DMS79 treated with DMSO at 0.1 percent for 48 hours (cell line): ENCODE results near the gene SLC4A9.
"Not testable (repeated sequence)": the region's sequence is repeated elsewhere in the genome, so short reads cannot be mapped to it uniquely, and the experiment has no call there.

Experiments used
- DNase-seq: peaks from one replicate; lab custom pipeline; 2025; lab: John Stamatoyannopoulos, UW

SLC4A9 gene

DNA sequence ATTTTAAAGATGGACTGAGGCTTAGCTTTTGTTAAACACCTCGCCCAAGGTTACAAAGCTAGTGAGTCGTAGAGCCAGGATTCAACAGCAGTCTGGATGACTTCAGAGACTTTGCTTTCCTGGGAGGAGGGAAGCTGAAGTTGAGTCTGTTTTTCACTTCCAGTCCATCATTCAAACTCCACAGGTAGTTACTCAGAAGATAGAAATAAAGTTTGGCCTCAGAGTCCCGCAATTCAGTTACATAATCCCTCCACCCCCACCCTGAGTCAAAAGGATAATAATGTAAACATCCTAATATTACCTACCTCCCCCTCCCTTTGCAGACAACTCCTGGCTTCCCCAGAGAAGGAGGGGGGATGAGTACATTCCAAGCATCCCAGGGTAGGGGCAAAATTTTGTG, 21.7 kb upstream of the SLC4A9 start:
- DNase-seq: no peak

DNA sequence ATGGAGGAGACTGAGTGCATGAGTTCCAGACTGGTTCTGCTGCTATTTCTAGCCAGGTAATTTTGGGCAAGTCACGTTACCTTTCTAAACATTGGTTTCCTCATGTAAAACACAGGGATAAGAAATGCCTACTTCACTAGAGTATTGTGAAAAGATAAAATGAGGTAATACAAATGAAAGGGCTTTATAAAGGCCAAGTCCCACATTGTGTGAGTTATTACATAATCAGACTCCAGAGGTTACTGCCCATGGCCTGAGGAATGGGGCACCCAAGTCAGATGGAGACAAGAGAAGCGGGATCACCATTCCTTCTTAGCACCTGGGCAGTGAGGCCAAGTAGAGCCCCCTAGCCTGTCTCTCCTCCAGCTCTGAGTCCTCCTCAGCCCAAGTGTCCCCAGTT, 21.1 kb upstream of the SLC4A9 start:
- DNase-seq: no peak

DNA sequence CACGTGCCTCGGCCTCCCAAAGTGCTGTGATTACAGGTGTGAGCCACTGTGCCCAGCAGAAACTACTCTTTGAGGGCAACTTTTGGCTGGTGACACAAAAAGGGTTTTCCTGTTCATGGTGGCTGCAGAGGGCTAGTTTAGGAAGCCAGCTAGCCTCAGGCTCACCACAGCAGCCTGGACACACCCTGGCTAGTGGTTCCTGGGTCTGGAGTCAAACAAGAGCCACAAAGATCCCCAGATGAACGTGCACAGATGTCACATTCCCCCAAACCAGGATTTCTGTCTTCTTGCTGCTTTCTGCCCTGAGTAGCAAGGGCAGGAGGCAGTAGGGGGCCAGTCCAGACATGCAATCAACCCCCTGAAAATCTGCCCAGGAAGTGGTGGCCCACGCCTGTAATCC, 20.4 kb upstream of the SLC4A9 start:
- no peak for DNase-seq

DNA sequence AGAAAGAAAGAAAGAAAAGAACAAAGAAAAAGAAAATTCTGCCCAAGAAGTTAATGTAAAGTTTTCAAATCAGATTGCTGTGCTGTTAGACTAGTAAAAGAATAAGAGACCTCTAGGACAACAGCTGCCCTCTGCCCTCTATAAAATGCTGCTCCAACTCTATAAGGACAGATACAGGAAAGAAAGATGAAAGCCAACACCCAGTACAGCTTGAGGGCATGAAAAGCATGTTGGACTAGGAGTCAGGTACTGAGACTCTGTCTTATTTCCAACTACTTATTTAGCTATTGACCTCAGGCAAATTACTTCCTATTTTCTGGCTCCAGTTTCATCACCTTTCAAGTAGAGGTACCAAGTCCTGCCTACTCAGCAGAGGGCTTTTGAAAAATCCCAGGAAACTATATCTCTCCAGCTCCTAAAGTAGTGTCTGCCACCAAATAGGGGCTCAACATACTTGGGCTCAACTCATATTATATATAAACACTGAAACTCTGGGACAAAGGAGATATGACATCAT, 19.3 kb upstream of the SLC4A9 start:
- no peak for DNase-seq

DNA sequence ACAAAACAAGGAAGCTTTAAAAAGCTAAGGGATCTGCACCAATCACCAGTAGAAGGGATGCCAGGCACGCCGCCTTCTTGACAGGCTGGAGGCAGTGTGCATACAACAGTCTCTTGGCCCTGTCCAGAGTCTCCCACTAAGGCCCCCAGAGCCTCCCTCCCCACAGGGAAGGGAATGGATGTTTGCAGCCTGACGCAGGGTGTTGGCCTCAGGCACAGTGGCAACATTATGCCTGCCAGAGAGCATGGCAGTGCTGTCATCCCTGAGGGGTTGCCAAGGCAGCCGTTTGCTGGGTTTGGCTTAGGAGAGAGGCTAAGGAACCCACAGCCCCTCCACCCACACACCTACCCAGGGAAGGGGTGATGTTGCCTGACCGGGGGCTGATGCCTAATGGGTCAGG, 18.4 kb upstream of the SLC4A9 start:
- no peak for DNase-seq

DNA sequence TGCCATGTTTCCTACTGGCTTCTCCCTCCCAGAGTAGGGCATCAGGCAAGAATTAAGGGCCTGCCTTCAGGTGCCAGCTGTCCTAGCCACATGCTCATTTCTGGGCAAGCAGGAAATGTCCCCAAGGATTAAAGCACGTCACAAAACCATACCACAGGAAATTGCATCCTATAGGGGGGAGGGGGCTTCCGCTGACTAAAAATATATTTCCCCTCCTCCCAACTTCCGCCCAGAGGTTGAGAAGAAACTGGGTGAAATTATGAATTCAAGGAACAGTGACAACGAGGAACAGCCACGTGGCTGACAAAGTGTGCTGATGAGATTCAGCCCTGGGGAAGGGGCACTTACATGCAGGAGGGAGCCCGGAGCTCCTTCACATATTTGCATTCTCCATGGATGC, 17.7 kb upstream of the SLC4A9 start:
- no peak for DNase-seq

DNA sequence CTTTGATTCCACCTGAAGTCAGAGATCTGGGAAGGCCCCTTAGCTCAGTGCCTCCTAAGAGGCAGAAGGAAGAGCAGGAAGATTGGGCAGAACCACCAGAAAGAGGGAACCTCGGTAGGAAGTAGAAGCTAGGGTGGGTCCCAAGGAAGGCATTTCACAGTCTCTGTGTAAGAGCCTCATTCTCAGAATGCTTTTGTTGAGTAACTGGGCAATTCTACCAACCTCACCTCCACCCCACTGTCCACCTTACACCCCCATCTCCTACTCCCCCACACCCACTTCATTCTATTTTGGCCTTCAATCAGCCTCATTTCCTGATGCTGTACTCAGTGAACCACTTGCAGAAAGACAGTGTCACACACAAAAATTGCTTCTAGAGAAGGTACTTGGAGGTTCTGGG, 17.1 kb upstream of the SLC4A9 start:
- no peak for DNase-seq

DNA sequence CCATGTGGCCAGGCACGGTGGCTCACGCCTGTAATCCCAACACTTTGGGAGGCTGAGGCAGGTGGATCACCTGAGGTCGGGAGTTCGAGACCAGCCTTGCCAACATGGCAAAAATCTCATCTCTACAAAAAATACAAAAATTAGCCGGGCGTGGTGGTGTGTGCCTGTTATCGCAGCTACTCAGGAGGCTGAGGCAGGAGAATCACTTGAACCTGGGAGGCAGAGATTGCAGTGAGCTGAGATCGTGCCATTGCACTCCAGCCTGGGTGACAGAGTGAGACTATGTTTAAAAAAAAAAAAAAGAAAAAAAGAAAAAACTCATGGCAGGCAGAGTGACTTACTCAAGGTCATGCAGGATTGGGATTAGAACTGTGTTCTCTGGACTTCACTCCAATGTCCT, 16.1 kb upstream of the SLC4A9 start:
- not testable (repeated sequence) for DNase-seq

DNA sequence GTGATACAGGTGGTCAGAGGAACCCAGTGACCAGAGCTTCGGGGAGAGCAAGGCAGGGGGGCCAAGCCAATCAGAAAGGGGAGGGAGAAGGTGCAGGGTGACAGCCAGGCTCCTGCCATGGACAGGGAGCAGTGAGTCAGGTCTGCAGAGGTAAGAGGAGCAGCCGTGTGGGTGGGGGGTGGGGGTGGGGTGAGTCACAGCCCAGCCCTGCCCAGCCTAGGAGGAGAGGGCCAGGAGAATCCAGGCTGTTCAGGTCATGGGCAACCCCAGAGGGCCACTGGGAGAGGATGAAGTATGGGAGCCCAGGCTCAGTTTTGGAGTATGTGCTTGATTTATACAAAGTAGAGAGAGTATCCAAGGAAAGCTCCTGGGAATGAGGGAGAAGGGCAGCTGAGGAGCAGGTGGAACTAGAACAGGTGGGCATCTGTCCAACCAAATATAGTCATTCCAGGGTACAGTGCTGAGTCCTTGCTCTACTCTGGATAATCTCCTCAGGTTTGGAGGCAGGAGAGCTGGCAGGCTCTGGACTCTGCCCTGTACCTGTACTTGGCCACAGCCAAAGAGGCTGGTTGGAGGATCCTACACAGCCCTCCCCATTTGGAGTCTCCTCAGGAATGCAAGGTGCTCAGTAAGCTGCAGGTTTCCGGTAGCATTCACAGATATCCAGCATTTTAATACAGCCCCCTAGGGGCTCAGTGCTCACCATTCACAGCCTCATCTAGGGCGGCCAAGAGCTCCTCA, 15.1 kb upstream of the SLC4A9 start:
- peak; percentile 7 for DNase-seq

DNA sequence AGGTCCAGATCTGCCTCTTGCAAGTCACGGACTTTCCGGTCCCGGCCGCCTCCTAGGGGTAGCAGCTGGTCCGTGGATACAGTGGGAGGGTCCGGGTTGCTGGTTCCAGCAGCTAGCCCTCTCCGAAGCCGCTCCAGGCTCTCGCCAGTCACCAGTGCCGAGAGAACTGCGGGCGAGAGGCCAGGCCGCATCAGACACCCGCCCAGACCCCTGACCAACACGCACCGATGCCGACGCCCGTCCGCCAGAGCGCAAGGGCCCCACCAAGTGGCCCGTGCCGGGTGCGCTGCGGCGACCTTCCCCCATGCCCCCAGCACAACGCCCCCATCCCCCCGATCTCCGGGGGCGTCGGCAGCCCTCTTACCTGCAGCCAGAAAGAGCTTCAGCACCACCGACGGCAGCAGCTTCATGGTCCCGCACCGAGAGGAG, 14.1 kb upstream of the SLC4A9 start:
- DNase-seq: no peak

DNA sequence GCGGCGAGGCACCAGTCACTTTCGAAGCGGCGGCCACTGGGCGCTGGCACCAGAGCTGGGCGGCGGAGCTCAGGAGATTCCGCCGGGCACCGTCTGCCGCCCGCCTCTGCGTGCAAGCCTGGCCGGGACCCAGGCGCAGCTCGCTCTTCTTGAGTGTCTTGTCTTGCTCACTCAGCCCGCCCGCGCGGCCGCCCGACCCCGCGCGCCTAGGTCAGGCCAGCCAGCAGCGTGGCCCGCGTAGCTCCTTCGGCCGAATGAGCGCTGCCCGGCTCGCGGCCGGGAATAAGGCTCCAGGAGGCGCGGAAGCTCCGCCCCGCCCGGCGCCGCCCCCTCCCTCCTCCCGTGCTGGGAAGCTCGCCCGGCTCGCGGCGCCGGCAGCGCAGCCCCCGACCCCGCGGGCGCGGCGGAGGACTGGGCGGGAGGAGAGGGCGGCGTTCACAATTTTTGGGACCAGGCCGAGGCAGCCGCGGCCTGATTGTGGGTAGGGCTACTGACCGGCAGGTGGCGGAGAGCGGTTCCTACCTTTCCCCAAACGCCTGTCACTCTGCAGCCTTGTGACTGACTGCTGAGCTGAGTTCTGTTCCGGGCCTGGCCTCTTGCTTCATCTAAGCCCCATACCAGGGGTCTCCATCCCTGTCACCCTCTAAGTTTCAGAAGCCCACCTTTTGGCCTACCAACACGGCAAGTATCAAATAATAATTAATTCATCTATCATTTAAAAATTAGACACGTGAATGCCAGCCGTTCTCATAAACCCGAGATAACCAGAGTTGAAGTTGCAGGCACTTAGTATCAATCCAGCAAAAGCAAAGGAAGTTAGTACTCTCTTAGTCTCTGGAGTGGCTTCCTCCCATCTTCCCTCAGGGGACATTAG, 13.4 kb upstream of the SLC4A9 start, which contains the start of gene HBEGF:
Gene HBEGF, minus strand, starts transcription at position 256 of the 874 bp plus-strand sequence. CDS start 275 bp downstream, outside the sequence.
- peak; percentile 24 for DNase-seq

DNA sequence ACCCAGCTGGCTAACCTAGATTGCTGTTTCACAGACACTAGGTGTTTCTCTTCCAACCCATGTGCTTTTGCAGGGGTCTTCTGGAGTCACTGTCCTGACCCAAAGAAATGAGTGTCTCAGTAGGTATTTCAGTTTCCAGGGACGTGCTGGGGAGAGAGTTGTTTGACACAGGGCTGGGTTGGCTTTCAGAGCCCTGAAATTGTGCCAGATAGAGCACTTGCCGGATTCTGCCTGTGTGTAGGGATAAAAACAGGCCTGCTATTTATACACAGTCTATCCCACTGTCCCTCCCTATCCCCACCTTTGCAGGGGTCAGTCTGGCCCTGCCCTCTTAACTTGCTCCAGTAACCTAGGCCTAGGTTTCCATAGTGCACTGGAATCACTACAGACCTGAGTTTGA, 12.6 kb upstream of the SLC4A9 start:
- no peak for DNase-seq

DNA sequence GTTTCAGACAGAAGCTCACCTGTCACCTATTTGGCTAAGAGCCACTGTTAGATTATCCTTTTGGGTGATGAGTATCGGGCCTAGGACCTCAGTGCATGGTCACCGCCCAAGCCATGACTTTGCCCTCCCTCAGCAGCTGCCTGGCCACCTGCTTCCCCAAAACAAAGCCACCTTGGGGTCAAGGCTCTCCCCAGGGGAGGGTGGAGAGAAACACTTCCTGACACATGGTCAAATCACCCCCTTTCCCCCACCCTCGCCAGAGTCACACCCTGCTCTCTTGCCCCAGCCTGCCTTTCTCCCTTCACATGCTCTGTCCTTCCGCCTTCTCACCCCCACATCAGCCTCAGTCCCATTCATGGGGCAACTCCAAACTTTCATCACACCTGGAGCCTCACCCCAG, 11.9 kb upstream of the SLC4A9 start:
- no peak for DNase-seq

DNA sequence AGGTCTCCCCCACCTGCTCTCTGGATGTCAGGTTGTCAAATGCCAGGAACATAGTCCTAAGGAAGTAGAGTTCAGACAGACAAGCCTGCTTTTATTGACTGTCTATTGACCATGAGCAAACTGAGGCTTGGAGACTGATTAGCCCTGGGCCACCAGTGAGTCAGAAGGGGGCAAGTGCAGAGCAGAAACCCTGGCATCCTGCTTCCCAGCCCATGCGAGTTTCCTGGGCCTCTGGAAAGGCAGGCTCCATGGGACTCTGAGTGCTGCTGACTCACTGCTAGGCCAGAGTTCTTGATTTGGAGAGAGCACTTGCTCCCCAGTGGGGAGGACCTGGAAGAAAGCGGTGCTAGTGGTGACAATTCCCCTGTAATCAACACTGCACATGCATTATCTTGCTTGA, 10.8 kb upstream of the SLC4A9 start:
- no peak for DNase-seq

DNA sequence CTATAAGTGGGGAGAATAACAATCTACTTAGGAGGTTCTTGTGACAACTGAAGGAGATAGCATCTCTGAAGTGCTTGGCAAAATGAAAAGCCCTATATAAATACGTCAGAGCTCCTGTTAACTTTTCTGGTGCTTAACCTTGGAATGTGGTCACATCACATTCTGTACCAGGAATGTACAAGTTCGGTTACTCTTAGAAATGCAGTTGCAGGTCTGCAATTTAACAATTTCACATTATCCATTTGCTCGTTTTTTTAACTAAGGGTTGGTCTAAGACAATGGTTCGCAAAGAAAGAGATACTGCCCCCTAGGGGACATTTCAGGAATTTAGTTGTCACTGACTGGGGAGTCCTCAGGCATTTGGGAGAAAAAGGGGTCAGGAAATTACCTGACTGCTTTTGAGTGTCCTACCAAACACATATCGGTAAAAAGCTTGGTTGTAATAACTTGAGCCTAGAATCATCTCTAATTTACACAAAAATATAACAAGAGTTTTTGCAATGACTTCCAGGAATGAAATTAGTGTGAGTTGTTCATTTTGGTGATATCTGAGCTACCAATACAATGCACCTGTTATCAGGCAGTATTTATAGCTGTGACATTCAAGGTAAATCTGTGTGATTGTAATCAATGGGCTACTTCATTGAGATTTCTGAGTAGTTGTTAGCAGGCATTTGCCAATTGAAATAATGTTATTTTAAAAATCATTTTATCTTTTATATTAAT, 8.2 kb upstream of the SLC4A9 start:
- DNase-seq: peak; percentile 17

DNA sequence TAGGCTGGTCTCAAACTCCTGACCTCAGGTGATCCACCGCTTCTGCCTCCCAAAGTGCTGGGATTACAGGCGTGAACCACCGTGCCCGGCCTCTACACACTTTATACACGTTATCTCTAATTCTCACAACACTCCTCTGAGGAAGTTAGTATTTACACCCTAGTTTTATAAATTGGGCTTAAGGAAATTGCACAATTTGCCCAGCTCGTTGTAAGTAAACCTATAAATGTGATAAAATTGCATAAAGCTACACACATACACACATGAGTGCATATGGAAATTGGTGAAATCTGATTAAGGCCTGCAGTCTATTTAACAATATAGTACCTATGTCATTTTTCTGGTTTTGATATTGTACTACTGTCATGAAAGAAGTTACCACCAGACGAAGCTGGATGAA, 4.4 kb upstream of the SLC4A9 start:
- no peak for DNase-seq

DNA sequence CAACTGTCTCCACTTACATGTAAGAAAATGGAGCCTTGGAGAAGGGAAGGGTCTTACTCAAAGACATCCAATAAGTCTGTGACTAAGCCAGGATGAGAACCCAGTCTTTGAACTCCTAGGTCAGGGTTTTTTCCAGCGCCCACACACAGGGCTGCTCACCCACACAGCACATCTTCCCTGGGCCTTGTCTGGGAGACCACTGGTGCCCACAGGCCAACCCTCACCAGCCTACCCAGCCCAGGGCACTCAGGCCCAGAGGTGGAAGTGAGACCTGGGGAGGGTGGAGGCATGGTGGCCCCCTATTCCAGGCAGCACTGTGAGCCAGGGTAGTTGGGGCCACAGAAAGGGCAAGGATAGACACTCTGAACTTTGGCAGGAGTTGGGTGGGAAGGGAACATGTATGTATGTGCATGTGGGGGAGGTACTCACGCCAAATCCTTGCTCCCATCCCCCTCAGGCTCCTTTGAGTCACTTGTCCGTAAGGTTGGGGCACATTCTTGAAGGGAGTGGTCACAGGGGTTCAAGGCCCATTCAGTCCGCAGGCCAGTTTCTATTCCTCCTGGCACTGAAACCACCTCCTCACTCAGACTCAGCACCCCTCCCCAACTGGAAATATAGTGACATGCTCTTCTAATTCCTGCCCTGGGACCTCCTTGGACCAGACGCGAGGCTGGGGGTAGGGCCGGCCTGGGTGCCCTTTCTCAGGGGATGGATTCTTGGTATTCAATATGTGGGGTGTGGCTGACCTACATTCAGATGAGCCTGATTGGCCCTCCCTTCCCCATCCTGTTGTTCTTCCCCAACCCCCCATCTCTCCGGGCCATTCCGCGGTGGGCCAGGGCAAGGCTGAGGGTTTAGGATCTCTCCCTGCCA, 2.9 kb upstream of the SLC4A9 start:
- no peak for DNase-seq

DNA sequence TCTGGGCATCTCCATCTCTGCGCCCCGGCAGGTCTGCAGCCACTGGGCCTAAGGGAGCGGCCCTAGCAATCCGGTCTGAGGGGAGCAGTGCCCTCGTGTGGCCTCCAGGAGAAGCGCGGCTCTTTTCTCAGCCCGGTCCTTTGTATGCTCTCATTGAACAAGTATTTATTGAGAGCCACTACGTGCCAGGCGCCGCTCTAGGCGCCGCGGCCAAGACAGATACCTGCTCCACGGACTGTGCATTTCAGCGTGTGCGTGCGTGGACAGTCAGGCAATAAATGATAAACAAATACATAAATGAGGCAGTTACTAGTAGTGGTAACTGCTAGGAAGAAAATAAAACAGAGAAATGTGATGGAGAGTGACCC, 2.3 kb upstream of the SLC4A9 start:
- peak; percentile 60 for DNase-seq

DNA sequence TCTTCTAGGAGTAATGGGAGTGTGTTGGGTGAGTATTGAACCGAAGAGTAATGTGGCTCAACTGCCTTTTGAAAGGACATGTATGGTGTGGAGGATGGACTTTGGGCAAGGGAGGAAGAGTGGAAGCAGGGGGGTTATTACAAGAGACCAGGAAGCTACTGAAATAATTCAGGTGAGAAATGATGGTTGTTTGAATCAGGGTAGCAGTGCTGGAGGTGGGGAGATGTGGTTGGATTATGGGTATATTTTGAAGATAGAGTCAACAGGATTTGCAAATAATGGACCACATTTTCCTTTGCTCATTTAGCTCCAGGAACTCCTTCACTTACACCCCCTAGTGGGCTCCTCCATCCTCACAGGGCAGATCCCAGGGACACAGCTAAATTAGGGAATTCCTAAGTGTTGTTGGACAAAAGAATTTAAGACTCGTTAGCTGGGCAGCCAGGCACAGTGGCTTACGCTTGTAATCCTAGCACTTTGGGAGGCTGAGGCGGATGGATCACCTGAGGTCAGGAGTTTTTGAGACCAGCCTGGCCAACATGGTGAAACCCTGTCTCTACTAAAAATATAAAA, 1.2 kb upstream of the SLC4A9 start:
- no peak for DNase-seq

DNA sequence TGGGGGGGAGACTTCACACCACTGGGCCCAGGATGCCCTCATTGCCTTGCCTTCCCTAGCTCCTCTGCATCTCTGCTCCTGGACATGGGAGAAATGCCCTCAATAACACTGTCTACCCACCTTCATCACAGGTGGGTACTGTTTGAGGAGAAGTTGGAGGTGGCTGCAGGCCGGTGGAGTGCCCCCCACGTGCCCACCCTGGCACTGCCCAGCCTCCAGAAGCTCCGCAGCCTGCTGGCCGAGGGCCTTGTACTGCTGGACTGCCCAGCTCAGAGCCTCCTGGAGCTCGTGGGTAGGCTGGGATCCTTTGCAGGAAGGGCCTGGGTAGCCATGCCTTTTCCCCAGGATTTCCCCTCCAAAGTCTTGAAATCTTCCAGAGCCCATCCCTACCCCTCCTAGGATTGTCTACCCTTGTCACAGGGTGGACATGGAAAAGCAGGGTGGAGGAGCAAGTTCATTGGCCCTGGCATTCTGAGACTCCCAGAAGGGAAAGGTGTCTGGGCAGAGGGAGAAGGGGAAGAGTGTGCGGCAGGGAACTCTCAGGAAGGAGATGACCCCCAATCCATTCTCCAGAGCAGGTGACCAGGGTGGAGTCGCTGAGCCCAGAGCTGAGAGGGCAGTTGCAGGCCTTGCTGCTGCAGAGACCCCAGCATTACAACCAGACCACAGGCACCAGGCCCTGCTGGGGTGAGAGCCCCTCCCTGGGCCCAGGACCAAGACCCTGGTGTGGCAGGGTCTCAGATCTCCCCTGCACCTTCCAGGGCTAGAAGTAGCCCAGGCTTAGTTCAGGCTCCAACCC, 886 bp downstream of the SLC4A9 start:
- no peak for DNase-seq
